HepG2 (cell line): ENCODE data around the gene SNUPN. TPM values are rescaled to one million over a fixed set of nuclear protein-coding genes. Genes with fewer than 3 reads are reported as not detected.

Experiments used
- ATAC-seq: fragments of 200-7000 bp; cut with Tn5 transposase; 3 replicates; pipeline ENCODE4 v1.9.1; 2020; ENCODE audit warnings: mild to moderate bottlenecking, moderate library complexity
- BruUV-seq: library from RNA; stranded (reverse); fragments of 400-500 nt; replicated peaks from 2 replicates; lab custom pipeline; 2021; lab: Mats Ljungman, UMichigan
- CTCF ChIA-PET: fragments of 300-600 bp; formaldehyde crosslinking; extraction: SDS; loops from one replicate; lab custom pipeline; 2021; ENCODE audit warnings: low total read pairs, inconsistent platforms, low intra/inter-chr PET ratio; lab: Yijun Ruan, JAX
- POLR2A ChIA-PET: fragments of 350-600 bp; sonication (Branson Sonifier 250); formaldehyde crosslinking; loops from one replicate; lab custom pipeline; 2020; ENCODE audit warnings: antibody characterized with exemption, inconsistent platforms; lab: Yijun Ruan, JAX
- DNase-seq: peaks from one replicate; pipeline ENCODE4 v3.0.0-alpha.2; 2015; ENCODE audit warnings: low spot score
- FAIRE-seq: peaks from 3 replicates; lab custom pipeline; 2011; peaks lifted over from hg19 to GRCh38; lab: Jason Lieb, UNC
- H2AFZ ChIP-seq: one replicate; pipeline ENCODE4 v1.6.1; 2011; ENCODE audit warnings: low read length, inconsistent platforms
- H3K27ac ChIP-seq: fragments of 300-600 bp; 3 replicates; pipeline ENCODE4 v1.8.0; 2011; ENCODE audit warnings: mixed run types, mild to moderate bottlenecking, mixed read lengths, low read length, inconsistent platforms; ENCODE audit not compliant: insufficient read depth; ENCODE audit errors: extremely low read length
- H3K27me3 ChIP-seq, 2 experiments: fragments of 200-600 bp in 1 of 2; 2 replicates in 1 of 2; 3 replicates in 1 of 2; pipeline versions ENCODE4 v1.6.0 to v1.8.0; 2011; ENCODE audit warnings: low read length in 2 of 2, mild to moderate bottlenecking in 2 of 2, moderate library complexity in 2 of 2, inconsistent platforms in 1 of 2; ENCODE audit not compliant: insufficient read depth in 2 of 2, control insufficient read depth in 1 of 2
- H3K36me3 ChIP-seq, 2 experiments: fragments of 200-600 bp in 1 of 2; replicated peaks in 1 of 2; 2 replicates in 1 of 2; 3 replicates in 1 of 2; pipeline versions ENCODE4 v1.5.1 to v1.8.0; 2011; ENCODE audit warnings: low read length in 2 of 2, inconsistent platforms in 1 of 2; ENCODE audit not compliant: insufficient read depth in 2 of 2, control insufficient read depth in 1 of 2
- H3K4me1 ChIP-seq: 2 replicates; pipeline ENCODE4 v1.5.1; 2012; ENCODE audit warnings: low read length, inconsistent platforms; ENCODE audit not compliant: insufficient read depth
- H3K4me2 ChIP-seq: 2 replicates; pipeline ENCODE4 v1.6.0; 2011; ENCODE audit warnings: low read depth, low read length, inconsistent platforms
- H3K4me3 ChIP-seq, 3 experiments: fragments of 200-600 bp in 1 of 3; sonication (generic), shearing (Covaris generic) in 1 of 3; replicated peaks in 1 of 3; 2 replicates each; pipeline ENCODE4 v1.5.1; 2011 to 2016; ENCODE audit warnings: low read length in 3 of 3, inconsistent platforms in 2 of 3, low read depth in 2 of 3, mild to moderate bottlenecking in 2 of 3, control low read depth in 1 of 3, mixed read lengths in 1 of 3; ENCODE audit not compliant: insufficient read depth in 1 of 3
- H3K79me2 ChIP-seq: one replicate; pipeline ENCODE4 v1.6.1; 2011; ENCODE audit warnings: low read length, inconsistent platforms; ENCODE audit not compliant: insufficient read depth
- H3K9ac ChIP-seq: 2 replicates; pipeline ENCODE4 v1.6.0; 2011; ENCODE audit warnings: mild to moderate bottlenecking, low read depth, low read length, inconsistent platforms; ENCODE audit not compliant: insufficient read depth
- H3K9me3 ChIP-seq: 2 replicates; pipeline ENCODE4 v1.5.1; 2012; ENCODE audit warnings: mild to moderate bottlenecking, low read length
- H4K20me1 ChIP-seq: 2 replicates; pipeline ENCODE4 v1.6.0; 2011; ENCODE audit warnings: inconsistent platforms, mild to moderate bottlenecking, low read length, moderate library complexity; ENCODE audit not compliant: insufficient read depth
- AGO1 ChIP-seq: fragments of 200-400 bp; formaldehyde crosslinking; IDR thresholded peaks from 2 replicates; pipeline ENCODE4 v1.6.1; 2017; ENCODE audit warnings: mild to moderate bottlenecking, low read depth, low read length, moderate library complexity; ENCODE audit not compliant: poor library complexity, severe bottlenecking
- BORCS8-MEF2B ChIP-seq: sonication (generic); formaldehyde crosslinking; IDR thresholded peaks from 2 replicates; pipeline ENCODE4 v1.8.0; 2022; ENCODE audit warnings: mild to moderate bottlenecking, missing genetic modification reagents
- FLYWCH1 ChIP-seq: sonication (generic); formaldehyde crosslinking; IDR thresholded peaks from 2 replicates; pipeline ENCODE4 v1.8.1; 2023; ENCODE audit warnings: mild to moderate bottlenecking, missing genetic modification reagents
- HDAC2 ChIP-seq: sonication (generic); formaldehyde crosslinking; IDR thresholded peaks from 2 replicates; pipeline ENCODE4 v1.4.0; 2020; ENCODE audit warnings: missing genetic modification reagents
- SMAD1 ChIP-seq: sonication (generic); formaldehyde crosslinking; IDR thresholded peaks from 2 replicates; pipeline ENCODE4 v1.4.0; 2020; ENCODE audit warnings: missing genetic modification reagents, low read depth, mild to moderate bottlenecking, borderline replicate concordance
- TEAD3 ChIP-seq: optimal IDR thresholded peaks from 2 replicates; pipeline ENCODE3; 2016; ENCODE audit warnings: borderline replicate concordance
- THAP11 ChIP-seq: IDR thresholded peaks from 2 replicates; pipeline ENCODE4 v1.6.1; 2016; ENCODE audit warnings: missing biosample characterization, missing genetic modification reagents
- ZFX ChIP-seq: sonication (generic); formaldehyde crosslinking; IDR thresholded peaks from 2 replicates; pipeline ENCODE4 v1.4.0; 2020; ENCODE audit warnings: mild to moderate bottlenecking, low read depth, missing genetic modification reagents, moderate library complexity
- ZNF512 ChIP-seq: sonication (generic); formaldehyde crosslinking; IDR thresholded peaks from 2 replicates; pipeline ENCODE4 v1.4.0; 2020; ENCODE audit warnings: mild to moderate bottlenecking, missing genetic modification reagents
- ZNF687 ChIP-seq: sonication (generic); formaldehyde crosslinking; IDR thresholded peaks from 2 replicates; pipeline ENCODE4 v1.5.1; 2020; ENCODE audit warnings: mild to moderate bottlenecking, missing genetic modification reagents, moderate library complexity
- ZUFSP ChIP-seq: sonication (generic); formaldehyde crosslinking; IDR thresholded peaks from 2 replicates; pipeline ENCODE4 v1.9.0; 2021; ENCODE audit warnings: missing genetic modification reagents, mild to moderate bottlenecking, borderline replicate concordance
- WGBS: methylation state at CpG from one replicate; pipeline ENCODE4 v1.1.6; 2017; ENCODE audit warnings: low lambda C conversion rate; 5-methylcytosine and 5-hydroxymethylcytosine counted together
- in situ Hi-C: cut with HindIII; loops from 2 replicates; pipeline ENCODE4 v1.10.0; 2017; ENCODE audit warnings: low pct_unique_long_range_greater_than_20kb; ENCODE audit not compliant: extremely low pct_ligation_motif_present
- intact Hi-C: fragments of 100-400 bp; cut with micrococcal nuclease; formaldehyde crosslinking; loops from one replicate; pipeline ENCODE4 v1.10.0; 2022; ENCODE audit not compliant: unreplicated experiment
- polyA plus RNA-seq, 8 experiments: library from polyadenylated mRNA; depleted of rRNA in 3 of 8; stranded (reverse) in 7 of 8; unstranded in 1 of 8; fragments of >200 nt; fragmentation: Illumina TruSeq in 4 of 8; extraction: Trizol in 4 of 8; gene quantifications; 2 replicates each; pipeline versions ENCODE4 v1.2.1 to v1.2.3, GENCODE V29; 2011 to 2016; ENCODE audit warnings: low read depth in 4 of 8, missing spikeins in 1 of 8, mixed read lengths in 1 of 8; ENCODE audit not compliant: insufficient read depth in 1 of 8
- total RNA-seq, 5 experiments: library from RNA; depleted of rRNA; stranded (reverse); fragments of >200 nt; fragmentation: Illumina TruSeq; extraction: Trizol; gene quantifications; 2 replicates each; pipeline ENCODE4 v1.2.3, GENCODE V29; 2016; ENCODE audit warnings: low read depth in 1 of 5

Gene SNUPN
- total and polyA plus RNA-seq, 2 of the 13 experiments (the other 11 are each of a cell fraction or from before 2014, with no cell fraction given): 9.0 to 16.4 TPM

- no peak for TF ChIP-seq ZUFSP (CRISPR knock-in tag)
- TF ChIP-seq HDAC2 (CRISPR knock-in tag): no peak
- TF ChIP-seq ZNF512 (CRISPR knock-in tag): no peak
Measured at GRCh38 chr15:75661756-75662140, 36.2 kb upstream of the SNUPN start (continued).

GRCh38 chr15:75661100-75661755 lies 35.7 kb upstream of the SNUPN start:
- BruUV-seq: no TSS peak
- ATAC-seq (peak; percentile 87), FAIRE-seq (peak; percentile 74), DNase-seq (peak; percentile 45)
- in situ Hi-C loops (no loop called here), intact Hi-C loops (no loop called here)
- Histone ChIP-seq H3K9ac (peak overlapping the region; percentile 12; the same call in 1 of the 2 replicates), H4K20me1 (peaks cover 4% of the 10 kb centered on the region; the same call in 1 of the 2 replicates), H3K27me3 (no peaks in the 10 kb centered on the region), H3K79me2 (peaks cover 5% of the 10 kb centered on the region), H3K4me2 (peak overlapping the region; percentile 50), H3K4me1 (peaks cover 48% of the 10 kb centered on the region), H3K27ac (no peak overlapping the region), H3K36me3 (peaks cover 10 to 24% of the 10 kb centered on the region in 2 experiments; a peak in 4 of 5 replicates), H3K9me3 (no peaks in the 10 kb centered on the region), H3K4me3 (peak overlapping the region in 1 of 3 experiments; percentile 27; a peak in 2 of 6 replicates), H2AFZ (no peak overlapping the region)
- WGBS: 15% methylated on average over 7 of the region's 14 CpGs
- CTCF ChIA-PET: no interaction called here
- POLR2A ChIA-PET: interaction anchor here (1.1 to 3.2 kb wide), 6 partner anchors 9 to 207 kb away, joined by 3 to 20 read pairs (median 12); partner anchors contain the start of genes IMP3 and SNX33
- TF ChIP-seq SMAD1 (CRISPR knock-in tag) (0 out of 2 replicates have a peak, but pooled peaks have one; percentile 46), ZFX (CRISPR knock-in tag) (peak; percentile 56), BORCS8-MEF2B (no peak), ZNF687 (CRISPR knock-in tag) (peak; percentile 74), AGO1 (peak; percentile 58), FLYWCH1 (CRISPR knock-in tag) (no peak), THAP11 (CRISPR knock-in tag) (0 out of 2 replicates have a peak, but pooled peaks have one; percentile 14), TEAD3 (CRISPR knock-in tag) (peak; percentile 64)
